NCI-H524 (cell line): ENCODE data around the gene PCBP2.
"Not testable (repeated sequence)": the region's sequence is repeated elsewhere in the genome, so short reads cannot be mapped to it uniquely, and the experiment has no call there.

ENCODE experiments used
- DNase-seq, 2 experiments: peaks; one replicate each; lab custom pipeline; 2025; lab: John Stamatoyannopoulos, UW

Gene PCBP2

GRCh38 chr12:53472056-53472582, 20.2 kb downstream of the PCBP2 start:
- DNase-seq: no peak

GRCh38 chr12:53474077-53474476, 22.2 kb downstream of the PCBP2 start:
- DNase-seq: no peak

- DNase-seq: no peak
Measured at GRCh38 chr12:53474819-53475218, 22.9 kb downstream of the PCBP2 start.

DNA sequence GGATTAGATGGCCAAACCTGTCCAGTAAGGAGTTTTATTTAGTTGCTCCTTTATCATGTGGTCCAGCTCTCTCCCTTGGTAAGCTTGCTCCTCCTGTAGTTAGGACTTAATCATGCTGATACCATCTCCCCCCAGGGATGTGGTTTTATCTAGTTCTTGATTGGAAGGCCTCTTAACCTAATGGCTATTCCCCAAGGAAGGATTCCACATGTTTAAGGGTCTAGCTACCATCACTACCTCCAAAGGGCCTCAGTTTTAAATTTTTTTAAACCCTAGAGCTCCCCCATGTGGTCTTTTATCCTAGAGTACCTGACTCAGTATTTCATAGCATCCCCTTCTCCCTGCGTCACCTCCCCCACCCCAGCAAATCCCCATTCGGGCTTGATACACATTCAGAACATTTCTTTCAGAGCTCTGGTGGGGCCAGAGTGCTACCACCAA, 24.9 kb downstream of the PCBP2 start:
- DNase-seq: peak; percentile 33 to 65

DNA sequence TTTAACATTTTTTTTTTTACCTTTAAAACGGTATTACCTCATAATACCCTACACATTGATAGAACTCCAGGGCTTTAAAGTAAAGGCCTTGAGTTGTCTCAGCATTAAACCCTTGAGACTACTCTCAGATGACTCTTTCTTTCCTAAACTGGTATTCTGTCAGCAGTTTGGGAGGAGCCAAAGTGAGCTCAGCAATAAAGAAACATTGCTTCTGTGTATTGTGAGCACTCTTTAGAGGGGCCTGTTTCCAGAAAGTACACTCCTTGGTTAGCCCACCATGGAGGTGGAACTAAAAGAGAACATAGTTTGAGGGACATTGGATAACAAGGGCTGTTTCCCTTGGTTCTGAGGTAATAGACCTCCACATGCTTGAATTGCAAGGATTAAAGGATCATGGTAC, 27.0 kb downstream of the PCBP2 start:
- DNase-seq: no peak

DNA sequence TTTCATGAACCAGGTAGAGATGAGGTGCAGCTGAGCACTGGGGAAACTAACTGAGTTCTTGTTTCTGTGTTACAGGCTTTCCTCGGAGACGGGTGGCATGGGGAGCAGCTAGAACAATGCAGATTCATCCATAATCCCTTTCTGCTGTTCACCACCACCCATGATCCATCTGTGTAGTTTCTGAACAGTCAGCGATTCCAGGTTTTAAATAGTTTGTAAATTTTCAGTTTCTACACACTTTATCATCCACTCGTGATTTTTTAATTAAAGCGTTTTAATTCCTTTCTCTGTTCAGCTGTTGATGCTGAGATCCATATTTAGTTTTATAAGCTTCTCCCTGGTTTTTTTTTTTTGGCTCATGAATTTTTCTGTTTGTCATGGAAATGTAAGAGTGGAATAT, 27.4 kb downstream of the PCBP2 start:
- DNase-seq: no peak

- no peak for DNase-seq
Measured at GRCh38 chr12:53480491-53481442, 28.9 kb downstream of the PCBP2 start.

DNA sequence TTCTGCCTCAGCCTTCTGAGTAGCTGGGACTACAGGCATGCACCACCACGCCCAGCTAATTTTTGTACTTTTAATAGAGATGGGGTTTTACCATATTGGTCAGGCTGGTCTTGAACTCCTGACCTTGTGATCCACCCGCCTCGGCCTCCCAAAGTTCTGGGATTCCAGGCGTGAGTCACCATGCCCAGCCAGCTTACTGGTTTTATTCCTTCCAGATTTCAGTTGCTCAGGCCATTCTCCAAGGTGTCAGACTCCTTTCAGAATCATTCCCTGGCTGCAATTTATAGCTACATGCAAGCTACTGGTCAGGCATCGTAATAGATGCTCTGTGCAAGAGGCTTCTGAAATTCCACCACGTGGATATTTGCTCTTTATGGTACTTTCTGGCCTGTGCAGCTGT, 29.6 kb downstream of the PCBP2 start:
- DNase-seq: not testable (repeated sequence)

DNA sequence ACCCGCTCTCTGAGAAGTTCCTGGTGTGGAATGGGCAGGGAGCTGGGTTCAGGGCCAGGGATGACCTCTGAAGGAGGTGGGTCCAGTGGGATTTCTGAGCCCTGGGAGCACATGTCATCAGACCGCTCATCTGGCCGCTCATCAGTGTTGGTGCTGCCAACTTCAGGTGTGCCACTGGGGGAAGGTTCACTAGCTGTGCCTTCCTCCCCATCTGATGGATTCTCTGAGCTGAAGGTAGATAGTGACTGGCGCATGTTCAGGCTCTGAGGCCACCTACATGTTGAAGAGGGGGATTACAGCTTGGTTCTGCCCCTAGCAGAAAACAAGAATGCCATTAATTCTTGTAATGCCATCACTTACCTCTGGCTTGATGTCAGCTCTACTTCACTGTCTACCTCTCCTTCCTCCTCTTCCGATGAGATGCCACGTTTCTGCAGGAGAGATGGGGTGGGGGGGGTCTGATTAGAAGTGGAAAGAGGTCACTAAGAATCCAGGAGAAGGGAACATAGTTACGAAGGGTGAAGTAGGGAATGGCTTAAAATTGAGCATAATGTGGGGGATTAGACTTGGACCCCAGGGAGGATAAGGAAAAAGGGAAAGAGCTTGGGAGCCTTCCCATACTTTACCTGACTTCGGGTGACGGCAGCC, 30.2 kb downstream of the PCBP2 start:
- peak in 1 of 2 experiments; percentile 39 for DNase-seq

- DNase-seq: no peak
Measured at GRCh38 chr12:53482626-53483168, 30.8 kb downstream of the PCBP2 start.

DNA sequence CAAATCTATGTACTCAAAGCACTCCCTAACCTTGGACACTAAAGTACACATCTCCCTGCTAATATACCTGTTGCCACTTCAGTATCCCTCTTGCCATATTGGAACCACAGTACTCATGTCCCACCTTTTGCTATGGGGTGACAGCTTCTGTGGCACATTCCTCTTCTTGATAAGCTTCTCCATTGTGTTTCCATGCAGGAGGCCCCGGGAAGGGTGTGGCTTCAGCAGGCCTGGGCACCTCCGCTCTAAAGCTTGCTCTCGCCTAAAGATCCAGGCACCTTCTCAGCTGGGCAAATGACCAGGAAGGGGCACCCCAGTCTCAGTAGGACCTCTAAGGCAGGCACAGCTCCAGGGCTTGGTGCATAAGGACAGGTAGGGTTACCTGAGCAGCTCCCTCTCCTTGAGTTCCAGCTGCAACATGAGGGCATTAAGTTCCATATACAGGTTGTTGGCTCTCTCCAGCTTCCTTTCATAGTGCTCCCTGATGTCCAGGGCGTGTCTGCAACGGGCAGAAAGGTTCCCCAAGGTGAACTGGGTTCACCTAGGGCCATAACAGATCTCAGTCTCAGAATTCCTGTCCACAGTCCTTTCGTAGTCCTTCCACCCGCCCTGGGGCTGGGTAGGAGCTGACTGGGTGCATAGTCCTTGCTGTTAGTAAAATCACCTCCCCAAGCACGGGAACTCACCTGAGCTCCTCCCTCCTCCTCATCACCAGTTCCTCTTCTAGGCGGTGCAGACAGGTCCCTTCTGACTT, 31.5 kb downstream of the PCBP2 start:
- DNase-seq: no peak

DNA sequence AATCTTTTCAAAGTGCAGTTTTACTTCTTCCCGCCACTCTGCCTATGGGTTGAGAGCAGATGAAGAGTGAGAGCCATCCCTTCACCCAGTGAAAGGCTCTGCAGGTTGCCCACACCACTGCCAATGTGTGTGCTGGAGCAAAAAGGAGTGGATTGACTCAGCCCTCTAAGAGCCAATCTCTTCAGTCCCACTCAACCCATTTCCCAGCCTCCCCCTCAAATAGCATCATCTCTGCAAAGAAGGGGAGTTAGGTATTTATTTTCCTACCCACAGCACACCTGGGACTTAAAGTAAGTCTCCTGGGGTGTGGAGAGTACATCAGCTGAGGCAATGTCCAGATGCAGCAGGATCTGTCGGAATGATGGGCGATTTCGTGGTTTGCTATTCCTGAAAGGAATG, 32.1 kb downstream of the PCBP2 start:
- DNase-seq: no peak

GRCh38 chr12:53484686-53485575, 33.0 kb downstream of the PCBP2 start:
- DNase-seq: no peak

DNA sequence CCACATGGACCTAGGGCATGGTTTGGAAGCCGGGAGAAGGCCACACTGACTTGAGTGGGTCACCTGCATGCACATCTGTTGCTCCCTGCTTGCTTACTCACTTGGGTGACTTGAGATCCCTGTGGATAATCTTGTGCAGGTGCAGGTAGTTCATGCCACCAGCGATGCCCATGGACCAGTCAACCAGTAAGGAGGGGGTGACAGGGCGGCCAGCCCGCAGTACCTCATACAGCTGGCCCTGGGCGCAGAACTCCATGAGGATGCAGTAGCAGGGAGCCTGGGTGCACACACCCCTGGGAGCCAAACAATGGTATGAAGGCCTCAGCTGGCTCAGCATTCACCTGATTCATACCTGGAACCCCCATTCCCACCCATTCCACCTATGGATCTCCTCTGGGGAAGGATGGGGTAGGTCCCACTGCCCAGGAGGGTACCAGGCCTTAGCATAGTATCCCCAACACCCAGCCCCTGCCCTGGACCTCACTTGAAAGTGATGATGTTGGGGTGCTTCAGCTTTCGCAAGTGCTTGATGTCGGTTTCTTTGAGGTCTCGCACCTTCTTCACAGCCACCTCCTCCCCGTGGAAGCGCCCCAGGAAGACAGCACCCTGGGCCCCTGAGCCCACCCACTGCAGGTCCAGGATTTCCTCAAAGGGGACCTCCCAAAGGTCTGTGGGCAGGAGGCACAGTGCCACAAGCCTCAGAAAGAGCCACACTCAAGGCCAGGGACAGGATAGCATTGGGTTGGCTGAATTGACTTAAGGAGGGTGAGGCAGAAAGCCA, 34.2 kb downstream of the PCBP2 start:
- DNase-seq: no peak

DNA sequence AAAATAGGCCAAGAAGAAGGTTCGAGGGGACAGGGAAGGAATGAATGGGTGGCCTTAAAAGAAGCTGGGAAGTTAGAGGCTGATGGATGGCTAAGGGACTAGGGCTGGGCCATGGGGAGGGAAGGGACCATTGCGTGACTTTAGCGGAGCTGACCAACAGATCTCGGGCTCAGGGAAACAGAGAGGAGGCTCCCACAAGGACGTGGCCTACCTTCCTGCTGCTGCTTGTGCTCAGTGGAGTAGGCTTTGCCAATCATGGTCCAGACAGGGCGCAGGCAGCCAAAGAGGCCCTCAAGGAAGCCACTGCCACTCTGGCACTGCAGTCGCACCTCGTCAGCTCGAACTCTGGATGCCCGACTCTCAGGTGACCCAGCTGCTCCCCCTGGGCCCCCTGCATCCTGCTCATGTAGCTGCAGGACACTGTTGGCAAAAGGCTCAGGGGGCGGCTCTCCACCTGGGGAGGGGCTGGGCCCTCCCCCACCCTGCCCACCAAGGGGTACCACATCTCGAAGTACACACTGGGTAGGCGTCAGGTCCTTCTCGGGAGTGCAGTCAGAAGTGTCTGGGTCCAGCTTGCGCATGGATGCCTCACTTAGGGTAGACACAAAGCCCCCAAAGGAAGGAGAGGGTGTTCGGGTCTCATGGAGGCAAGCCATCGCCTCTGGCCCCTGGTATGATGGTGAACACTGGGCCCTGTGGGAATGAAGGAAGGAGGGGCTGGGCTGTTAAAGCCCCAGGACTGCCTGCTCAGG, 35.0 kb downstream of the PCBP2 start:
- no peak for DNase-seq

DNA sequence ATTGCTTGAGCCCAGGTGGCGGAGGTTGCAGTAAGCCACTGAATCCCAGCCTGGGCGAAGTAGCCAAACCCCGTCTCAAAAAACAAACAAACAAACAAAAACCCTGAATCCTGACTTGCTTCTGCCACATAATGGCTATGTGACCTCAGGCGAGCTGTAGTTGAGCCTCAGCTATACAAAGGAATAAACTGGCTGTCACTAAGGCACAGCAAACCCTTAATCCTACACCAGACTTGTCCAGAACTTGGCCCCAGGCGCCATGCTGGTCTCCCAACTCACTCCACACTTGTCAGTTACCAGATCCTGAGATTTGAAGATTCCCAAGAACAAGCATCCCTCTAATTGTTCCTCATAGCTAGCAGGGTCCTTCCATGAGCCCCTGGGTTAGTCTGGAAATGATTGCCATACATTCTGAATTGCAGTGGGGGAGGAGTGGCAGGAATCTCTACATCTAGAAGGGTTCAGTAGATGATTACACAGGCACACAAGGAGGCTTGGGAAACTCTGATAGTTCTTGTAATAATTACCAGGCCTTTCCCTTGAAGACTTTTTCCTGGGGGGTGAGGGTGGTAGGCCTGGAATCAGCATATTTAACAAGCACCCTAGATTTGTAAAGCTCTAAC, 37.5 kb downstream of the PCBP2 start:
- DNase-seq: no peak

DNA sequence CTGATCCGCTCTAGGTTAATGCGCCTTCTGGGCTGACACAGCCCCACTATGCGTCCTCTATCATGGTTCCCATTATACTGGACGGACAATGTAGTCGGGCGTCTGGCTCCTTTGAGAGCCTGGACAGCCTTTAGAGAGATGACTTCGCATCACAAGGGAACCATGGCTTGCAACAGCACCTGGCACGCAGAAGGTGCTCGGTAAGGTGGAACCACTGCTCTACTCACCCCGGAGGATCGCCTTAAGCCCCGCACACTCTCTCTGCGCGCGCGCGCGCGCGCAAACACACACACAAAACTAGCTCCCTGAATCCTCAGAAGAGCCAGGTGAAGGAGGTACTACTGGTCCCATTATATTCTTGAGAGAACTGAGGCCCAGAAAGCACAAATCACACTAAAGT, 40.3 kb downstream of the PCBP2 start:
- peak in 1 of 2 experiments; percentile 68 for DNase-seq

DNA sequence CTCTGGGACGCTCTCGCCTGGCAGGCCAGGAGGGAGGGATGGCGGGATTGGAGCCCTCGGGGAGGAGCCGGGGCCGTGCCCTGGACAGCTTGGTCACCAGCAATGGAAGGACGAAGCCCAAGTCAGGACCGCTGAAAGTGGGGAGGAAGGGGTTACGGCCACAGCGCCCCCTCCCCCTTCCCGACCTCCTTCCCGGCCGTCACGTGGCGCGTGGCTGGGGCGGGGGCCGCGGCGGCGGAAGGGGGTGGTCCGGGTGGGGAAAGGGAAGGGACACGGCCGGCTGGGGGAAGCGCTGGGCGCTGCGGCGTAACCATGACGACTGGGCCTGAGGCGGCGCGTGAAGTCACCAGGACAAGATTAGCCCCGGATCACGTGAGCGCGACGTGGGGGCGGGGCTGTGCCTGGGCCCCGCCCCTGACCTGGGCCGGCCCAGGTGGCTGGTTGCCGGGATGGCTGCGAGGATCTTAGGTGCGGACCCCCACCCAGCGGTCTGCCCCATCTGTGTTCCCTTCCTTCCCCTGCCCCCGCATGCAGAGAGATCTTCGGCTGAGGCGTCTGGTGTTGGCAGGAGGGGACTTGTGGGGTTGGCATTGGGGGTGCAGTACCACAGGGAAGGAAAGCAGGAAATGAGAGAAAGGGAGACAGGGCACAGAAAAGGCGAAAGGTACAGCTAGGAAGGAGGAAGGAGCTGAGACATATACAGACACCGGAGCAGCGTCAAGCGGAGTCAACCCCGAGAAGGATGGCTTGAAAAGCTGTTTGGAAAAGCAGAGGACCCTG, 41.1 kb downstream of the PCBP2 start:
- DNase-seq: peak; percentile 82 to 91
